Activated CD8-positive, alpha-beta memory T cell treated with anti-CD3 and anti-CD28 coated beads for 1 hour (primary cell): Measurements from ENCODE around the gene WT1.
"Not testable (repeated sequence)": the region's sequence is repeated elsewhere in the genome, so short reads cannot be mapped to it uniquely, and the experiment has no call there.

Experiments
- DNase-seq, 2 donors: peaks; one replicate each; pipeline ENCODE4 v3.0.0-alpha.2; 2020; ENCODE audit warnings: low read depth in 1 of 2; ENCODE audit errors: extremely low read depth in 1 of 2

Gene WT1

DNA sequence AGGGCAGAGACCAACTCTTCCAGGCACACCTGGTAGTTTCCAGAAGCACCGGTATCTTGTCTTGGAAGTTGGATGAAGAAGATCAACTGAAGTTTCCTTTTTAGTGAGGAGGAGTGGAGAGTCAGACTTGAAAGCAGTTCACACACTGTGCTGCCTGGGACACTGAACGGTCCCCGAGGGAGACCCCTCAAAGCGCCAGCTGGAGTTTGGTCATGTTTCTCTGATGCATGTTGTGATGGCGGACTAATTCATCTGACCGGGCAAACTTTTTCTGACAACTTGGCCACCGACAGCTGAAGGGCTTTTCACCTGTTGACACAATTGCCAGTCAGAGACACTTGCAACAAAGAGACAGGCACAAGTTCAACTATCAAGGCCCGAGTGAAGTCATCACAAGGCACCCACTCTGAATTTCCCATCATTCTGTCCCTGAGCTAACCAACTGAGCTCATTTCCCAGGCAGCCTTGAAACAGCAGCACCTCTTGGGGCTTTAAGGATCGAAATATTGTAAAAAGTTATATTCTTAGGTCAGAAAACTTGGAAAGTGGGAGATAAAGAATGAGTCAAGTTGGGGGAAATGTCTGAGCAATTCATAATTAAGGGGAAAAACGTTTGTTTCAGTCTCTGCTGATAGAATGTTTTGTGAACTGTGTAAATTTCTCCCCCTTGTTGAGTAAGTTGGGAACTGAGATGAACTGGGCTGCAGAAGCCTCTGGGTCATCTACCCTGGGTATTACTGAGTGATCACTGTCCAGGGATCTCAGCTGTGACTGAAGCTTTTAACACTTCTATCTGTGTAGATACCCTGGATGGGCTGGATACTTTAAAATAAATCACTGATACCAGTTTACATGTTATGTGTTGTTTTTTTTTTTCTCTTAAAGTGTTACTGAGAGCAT lies 46.2 kb downstream of the WT1 start:
- no peak for DNase-seq

GRCh38 chr11:32388365-32388764 lies 47.0 kb downstream of the WT1 start:
- DNase-seq = no peak

- no peak for DNase-seq
Measured at GRCh38 chr11:32387411-32387810, 47.9 kb downstream of the WT1 start.

GRCh38 chr11:32386770-32387377 lies 48.5 kb downstream of the WT1 start:
- DNase-seq = no peak

DNA sequence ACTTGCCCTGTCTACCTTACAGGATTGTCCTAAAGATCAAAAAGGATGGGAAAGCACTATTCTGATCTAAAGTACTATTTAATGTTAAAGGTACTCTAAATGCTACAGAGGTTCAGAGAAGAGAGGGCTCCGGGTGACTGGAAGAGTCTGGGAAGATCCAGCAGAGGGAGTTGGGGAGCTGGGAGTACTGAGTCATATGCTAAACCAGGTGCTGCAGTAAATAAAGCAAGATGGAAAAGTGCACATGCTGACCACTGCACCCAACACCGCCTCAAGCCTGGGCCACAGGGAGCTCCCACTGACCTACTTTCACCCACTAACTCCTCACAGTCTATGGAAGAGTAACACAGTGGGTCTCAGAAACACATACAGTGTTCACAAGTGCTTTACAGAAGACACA lies 49.3 kb downstream of the WT1 start:
- DNase-seq = no peak

- no peak for DNase-seq
Measured at GRCh38 chr11:32382339-32383049, 52.8 kb downstream of the WT1 start.

DNA sequence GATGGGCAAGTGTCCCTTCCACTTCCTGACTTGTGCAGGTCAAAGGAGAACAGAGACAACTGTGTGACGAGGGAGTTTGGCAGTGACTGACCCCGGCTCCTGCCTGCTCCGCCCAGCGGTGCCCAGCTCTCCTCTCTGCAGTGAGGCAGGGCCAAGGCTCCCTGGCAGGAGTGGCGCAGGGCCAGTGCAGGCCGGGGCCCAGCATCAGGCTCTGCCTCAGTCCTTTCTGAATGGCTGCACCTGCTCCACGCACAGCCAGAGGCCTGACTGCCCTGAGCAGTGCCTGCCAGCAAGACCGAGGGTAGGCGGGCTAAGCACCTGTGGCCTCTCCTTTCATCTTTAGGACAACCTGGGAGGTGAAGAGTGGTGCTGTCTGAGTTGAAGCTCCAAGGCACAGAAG lies 54.2 kb downstream of the WT1 start:
- no peak for DNase-seq

DNA sequence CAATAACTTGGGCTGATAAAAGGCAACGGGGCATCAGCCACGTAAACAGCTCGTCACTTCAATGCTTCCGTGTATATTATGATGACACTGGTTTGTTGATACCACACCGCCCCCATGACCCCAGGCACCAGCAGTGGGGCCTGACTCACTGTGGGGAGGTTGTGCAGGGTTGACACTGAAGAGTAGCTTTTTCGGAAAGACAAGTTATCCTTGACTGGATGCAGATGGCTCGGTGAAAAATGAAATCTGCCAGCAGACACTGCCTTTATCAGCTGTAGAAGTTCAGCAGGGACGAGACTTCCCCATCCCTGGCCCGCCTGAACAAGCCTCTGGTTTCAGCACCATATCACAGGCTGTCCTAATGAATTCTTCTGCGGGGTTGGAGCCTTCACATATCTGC lies 55.6 kb downstream of the WT1 start:
- DNase-seq = no peak

DNA sequence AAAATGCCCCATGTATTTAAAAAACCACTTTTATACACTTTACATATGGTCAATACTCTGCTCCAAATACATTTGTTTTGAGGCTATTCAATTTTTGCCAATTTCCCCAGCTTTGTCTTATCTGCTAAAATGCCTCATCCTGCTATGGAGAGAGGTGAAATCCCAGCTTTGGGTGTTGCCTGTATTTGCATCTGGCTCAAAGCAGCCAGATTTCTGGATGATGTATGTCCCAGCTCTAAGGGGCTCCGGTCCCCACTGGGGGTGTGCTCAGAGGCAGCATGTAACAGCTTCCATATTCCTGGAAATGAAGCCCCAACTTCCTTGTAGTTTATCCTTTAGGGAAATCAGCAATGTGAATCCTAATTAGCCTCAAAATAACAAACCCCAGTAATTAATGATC lies 59.5 kb downstream of the WT1 start:
- DNase-seq = no peak

GRCh38 chr11:32374261-32374711 lies 61.1 kb downstream of the WT1 start:
- no peak for DNase-seq

DNA sequence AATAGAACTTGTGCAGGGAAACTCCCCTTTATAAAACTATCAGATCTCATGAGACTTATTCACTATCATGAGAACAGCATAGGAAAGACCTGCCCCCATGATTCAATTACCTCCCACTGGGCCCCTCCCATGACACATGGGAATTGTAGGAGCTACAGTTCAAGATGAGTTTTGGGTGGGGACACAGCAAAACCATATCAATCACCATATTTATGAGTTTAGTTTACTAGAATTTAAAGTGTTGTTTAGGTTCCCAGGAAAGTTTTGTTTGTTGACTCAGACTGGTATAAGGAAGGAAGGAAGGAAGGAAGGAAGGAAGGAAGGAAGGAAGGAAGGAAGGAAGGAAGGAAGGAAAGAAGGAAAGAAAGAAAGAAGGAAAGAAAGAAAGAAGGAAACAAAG lies 65.4 kb downstream of the WT1 start:
- DNase-seq = not testable (repeated sequence)

DNA sequence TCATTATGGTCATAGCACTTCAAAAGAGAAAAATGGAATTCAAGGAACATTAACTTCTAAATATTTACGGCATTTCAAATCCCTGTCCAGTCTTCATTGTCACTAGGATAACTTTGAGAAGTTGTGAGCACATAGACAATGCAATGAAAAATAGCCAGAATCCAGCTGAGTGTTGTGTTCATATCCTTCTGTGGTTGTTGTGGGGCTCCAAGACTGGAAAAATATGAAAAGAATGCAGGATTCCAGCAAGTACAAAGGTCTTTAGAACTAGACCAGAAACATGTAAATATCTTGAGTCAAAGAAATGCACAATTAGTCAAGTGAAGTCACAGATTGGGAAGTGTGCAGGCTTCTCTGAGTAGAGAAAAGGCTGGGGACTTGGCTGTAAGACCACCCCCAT lies 68.7 kb downstream of the WT1 start:
- DNase-seq = no peak

GRCh38 chr11:32365192-32365591 lies 70.1 kb downstream of the WT1 start:
- DNase-seq = no peak

- no peak for DNase-seq
Measured at GRCh38 chr11:32358729-32359128, 76.6 kb downstream of the WT1 start.

- DNase-seq = no peak
Measured at GRCh38 chr11:32353884-32354283, 81.5 kb downstream of the WT1 start.

DNA sequence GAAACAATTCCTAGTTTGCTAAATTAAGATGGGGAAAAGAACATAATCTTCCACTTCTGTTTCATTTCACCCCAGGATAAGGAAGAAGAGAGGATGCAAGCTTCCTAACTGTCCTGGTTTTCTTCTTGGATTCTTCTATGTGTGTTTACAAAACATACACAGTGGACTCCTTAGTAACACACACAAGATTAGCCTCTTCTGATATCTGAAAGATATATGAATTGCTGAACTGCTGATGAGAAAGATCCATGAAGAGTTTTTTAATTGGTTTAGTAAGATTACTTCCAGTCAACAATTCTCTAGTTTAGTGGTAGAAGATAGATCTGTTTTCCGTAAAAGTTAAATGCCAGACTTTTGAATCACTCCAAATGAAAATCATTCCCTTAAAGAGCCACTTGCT lies 86.8 kb downstream of the WT1 start:
- DNase-seq = no peak

DNA sequence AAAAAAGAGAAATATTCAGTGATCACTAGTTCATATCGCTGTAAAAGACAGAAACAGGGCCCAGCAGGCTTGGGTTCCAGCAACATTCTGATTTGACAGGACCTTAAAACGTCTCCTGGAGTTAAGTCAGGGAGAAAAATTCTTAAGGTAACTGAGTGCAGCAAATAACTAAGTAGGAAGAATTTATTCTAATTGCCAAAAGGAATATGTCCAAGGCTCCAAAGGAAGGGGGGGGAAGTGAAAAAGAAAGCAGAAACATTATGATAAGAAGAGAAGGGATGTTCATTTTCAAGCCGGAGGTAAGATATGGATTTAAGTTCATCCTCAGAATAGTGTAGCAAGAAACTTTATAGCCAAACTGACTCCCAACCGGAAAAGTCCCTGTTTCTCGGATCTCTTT lies 90.4 kb downstream of the WT1 start:
- no peak for DNase-seq

GRCh38 chr11:32343325-32344008 lies 91.9 kb downstream of the WT1 start:
- no peak for DNase-seq

- no peak for DNase-seq
Measured at GRCh38 chr11:32341620-32342613, 93.4 kb downstream of the WT1 start.

DNA sequence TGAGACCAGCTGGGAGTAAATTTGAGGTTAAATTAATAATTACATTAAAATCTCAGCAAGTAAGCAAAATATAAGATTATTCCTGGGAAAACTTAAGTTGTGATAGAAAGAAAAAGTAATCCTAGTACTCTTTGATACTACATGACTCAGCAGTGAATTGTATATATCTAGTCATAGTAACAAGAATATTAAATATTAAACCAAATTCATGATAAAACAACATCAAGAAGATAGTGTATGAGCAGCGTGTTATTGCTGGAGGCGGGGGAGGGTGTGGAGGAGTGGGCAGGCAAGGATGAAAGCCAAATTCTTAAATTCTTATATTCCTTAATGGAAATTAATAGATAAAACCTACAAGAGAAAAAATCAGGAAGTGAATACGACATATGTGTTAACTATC lies 95.2 kb downstream of the WT1 start:
- no peak for DNase-seq
